Gastroesophageal sphincter (tissue), 4 donors: ENCODE results near the gene ARMC2. TPM values are rescaled to one million over a fixed set of nuclear protein-coding genes. Genes with fewer than 3 reads are reported as not detected.
"Not testable (repeated sequence)": the region's sequence is repeated elsewhere in the genome, so short reads cannot be mapped to it uniquely, and the experiment has no call there.

Experiments used
- ATAC-seq: fragments of 150-250 bp; one replicate; pipeline ENCODE4 v1.9.1; 2016; ENCODE audit warnings: mild to moderate bottlenecking, moderate library complexity
- H3K27ac ChIP-seq, 4 donors: fragments of 200-600 bp; sonication (generic) in 3 of 4; 1 replicate in 3 of 4; 2 replicates in 1 of 4; pipeline ENCODE4 v1.5.1; 2016 to 2019
- H3K27me3 ChIP-seq: fragments of 200-600 bp; sonication (generic); one replicate; pipeline ENCODE4 v1.5.1; 2019
- H3K36me3 ChIP-seq, 2 donors: fragments of 200-600 bp; sonication (generic); one replicate each; pipeline ENCODE4 v1.5.1; 2019; ENCODE audit warnings: control low read depth in 1 of 2
- H3K4me1 ChIP-seq, 3 donors: fragments of 200-600 bp; sonication (generic); 1 replicate in 2 of 3; 2 replicates in 1 of 3; pipeline ENCODE4 v1.5.1; 2016 to 2019; ENCODE audit warnings: control low read depth in 2 of 3
- H3K4me3 ChIP-seq, 2 donors: fragments of 200-600 bp; sonication (generic); one replicate each; pipeline ENCODE4 v1.5.1; 2019; ENCODE audit warnings: mild to moderate bottlenecking in 1 of 2, moderate library complexity in 1 of 2
- H3K9me3 ChIP-seq, 3 donors: fragments of 200-600 bp; sonication (generic); one replicate each; pipeline ENCODE4 v1.5.1; 2017 to 2019; ENCODE audit warnings: control low read depth in 2 of 3
- EP300 ChIP-seq: sonication (generic); formaldehyde crosslinking; IDR thresholded peaks from one replicate; pipeline ENCODE4 v1.6.1; 2017; ENCODE audit warnings: antibody characterized with exemption, mild to moderate bottlenecking
- POLR2A ChIP-seq, 2 donors: fragments of 450-650 bp; IDR thresholded peaks; one replicate each; pipeline ENCODE4 v1.6.1; 2017; ENCODE audit warnings: antibody characterized with exemption in 2 of 2, mild to moderate bottlenecking in 2 of 2, moderate library complexity in 1 of 2
- POLR2AphosphoS5 ChIP-seq: sonication (generic); formaldehyde crosslinking; IDR thresholded peaks from one replicate; pipeline ENCODE4 v1.6.1; 2017; ENCODE audit warnings: antibody characterized with exemption
- WGBS, 2 donors: methylation state at CpG; one replicate each; pipeline ENCODE4 v1.1.5; 2018; ENCODE audit warnings: low coverage in 1 of 2; 5-methylcytosine and 5-hydroxymethylcytosine counted together
- total RNA-seq, 4 donors: library from RNA; depleted of rRNA; stranded (reverse); fragments of >200 nt; gene quantifications; one replicate each; pipeline ENCODE4 v1.1.0, GENCODE V29; 2016
- TF ChIP-seq, protein P1 (sequence below), 4 experiments: fragments of 200-600 bp in 2 of 4; fragments of 450-650 bp in 2 of 4; sonication (generic) in 1 of 4; IDR thresholded peaks; one replicate each; pipeline ENCODE4 v1.5.1; 2017 to 2019; ENCODE audit warnings: antibody characterized with exemption in 4 of 4, mild to moderate bottlenecking in 2 of 4, moderate library complexity in 2 of 4

The ARMC2 gene
- total RNA-seq, 4 donors from 2014 or later, result 2.8 to 3.9 (median 3.5) TPM

DNA sequence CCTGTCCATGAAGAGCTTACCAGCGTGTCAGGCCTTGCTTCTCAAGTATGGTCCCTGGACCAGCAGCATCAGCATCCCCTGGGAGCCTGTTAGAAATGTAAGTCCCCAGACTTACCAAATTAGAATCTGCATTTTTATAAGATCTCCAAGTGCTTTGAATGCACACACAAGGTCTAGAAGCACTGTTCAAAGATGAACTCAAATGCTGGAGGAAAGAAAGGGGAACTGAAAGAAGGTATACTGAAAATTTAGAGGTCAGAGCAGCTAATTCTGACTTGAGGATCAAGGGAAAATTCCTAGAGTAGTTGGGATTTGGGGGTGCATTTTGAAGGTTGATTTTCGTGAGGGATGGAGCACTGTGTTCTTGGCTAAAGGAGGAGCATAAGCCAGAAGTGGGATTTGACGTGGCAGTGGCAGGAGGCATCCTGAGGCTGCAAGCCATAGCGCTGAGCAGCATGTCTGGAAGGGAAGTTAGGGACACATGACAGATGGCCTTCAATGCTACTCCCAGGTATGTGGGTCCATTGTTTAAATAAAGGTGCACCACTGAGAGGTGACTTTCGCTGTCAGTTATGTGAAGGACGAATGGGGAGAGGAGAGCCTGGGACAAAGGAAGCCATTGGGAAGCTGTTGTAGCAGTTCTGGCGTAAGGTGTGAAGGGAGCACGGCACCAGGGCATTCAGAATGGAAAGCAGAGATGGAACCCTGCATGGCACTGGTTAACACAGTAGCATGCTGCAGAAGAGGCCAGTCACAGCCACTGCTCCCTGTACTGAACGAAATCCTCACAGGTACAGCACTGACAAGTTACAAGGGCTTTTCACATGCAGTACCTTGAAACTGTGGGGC is 36.2 kb downstream of the ARMC2 start:
- Histone ChIP-seq H3K27ac (no peak overlapping the region), H3K4me1 (no peaks in the 10 kb centered on the region), H3K4me3 (no peak overlapping the region), H3K36me3 (peaks cover 0 to 17% of the 10 kb centered on the region in 2 donors), H3K9me3 (peaks cover 0 to 6% (median 0%) of the 10 kb centered on the region in 3 donors), H3K27me3 (no peaks in the 10 kb centered on the region)
- no peak for ATAC-seq
- WGBS, 2 donors, result 78 to 86% methylated on average over 4 to 9 of the region's 9 CpGs
- TF ChIP-seq EP300 (no peak), POLR2A (IDR thresholded peaks at IDR 0.05) (no peak), POLR2AphosphoS5 (no peak)
- TF ChIP-seq, protein P1, sequence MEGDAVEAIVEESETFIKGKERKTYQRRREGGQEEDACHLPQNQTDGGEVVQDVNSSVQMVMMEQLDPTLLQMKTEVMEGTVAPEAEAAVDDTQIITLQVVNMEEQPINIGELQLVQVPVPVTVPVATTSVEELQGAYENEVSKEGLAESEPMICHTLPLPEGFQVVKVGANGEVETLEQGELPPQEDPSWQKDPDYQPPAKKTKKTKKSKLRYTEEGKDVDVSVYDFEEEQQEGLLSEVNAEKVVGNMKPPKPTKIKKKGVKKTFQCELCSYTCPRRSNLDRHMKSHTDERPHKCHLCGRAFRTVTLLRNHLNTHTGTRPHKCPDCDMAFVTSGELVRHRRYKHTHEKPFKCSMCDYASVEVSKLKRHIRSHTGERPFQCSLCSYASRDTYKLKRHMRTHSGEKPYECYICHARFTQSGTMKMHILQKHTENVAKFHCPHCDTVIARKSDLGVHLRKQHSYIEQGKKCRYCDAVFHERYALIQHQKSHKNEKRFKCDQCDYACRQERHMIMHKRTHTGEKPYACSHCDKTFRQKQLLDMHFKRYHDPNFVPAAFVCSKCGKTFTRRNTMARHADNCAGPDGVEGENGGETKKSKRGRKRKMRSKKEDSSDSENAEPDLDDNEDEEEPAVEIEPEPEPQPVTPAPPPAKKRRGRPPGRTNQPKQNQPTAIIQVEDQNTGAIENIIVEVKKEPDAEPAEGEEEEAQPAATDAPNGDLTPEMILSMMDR (IDR thresholded peaks at IDR 0.05), result no peak

DNA sequence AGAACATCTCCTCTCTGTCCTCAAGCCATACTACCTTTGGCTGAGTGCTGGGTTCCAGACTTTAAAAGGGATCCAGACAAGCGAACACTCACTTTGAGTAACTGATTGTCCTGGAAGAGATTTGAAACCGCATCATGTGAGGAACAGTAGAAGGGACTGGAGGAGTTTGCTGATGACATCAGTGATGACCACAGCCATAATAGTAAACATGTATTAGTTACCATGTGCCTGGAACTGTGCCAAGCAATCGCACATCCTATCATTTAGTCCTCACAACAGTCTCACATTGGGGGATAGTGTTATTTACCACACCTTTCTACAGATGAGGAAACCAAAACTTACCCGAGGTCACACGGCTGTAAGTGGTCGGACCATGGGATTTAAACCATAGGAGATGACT is 39.8 kb downstream of the ARMC2 start:
- H3K9me3 ChIP-seq, result peaks cover 0 to under 1% (median 0%) of the 10 kb centered on the region in 3 donors
- 81 to 96% methylated on average over 5 to 6 of the region's 6 CpGs for WGBS, 2 donors
- no peak overlapping the region for H3K4me3 ChIP-seq
- H3K36me3 ChIP-seq, result peaks cover 0 to 8% of the 10 kb centered on the region in 2 donors
- TF ChIP-seq, protein P1 (IDR thresholded peaks at IDR 0.05), result no peak
- TF ChIP-seq EP300 (no peak), POLR2AphosphoS5 (no peak), POLR2A (IDR thresholded peaks at IDR 0.05) (no peak)
- ATAC-seq, result no peak
- H3K27ac ChIP-seq, result no peak overlapping the region
- H3K4me1 ChIP-seq, result peaks cover 0 to 6% (median 0%) of the 10 kb centered on the region in 3 donors
- H3K27me3 ChIP-seq, result no peaks in the 10 kb centered on the region

DNA sequence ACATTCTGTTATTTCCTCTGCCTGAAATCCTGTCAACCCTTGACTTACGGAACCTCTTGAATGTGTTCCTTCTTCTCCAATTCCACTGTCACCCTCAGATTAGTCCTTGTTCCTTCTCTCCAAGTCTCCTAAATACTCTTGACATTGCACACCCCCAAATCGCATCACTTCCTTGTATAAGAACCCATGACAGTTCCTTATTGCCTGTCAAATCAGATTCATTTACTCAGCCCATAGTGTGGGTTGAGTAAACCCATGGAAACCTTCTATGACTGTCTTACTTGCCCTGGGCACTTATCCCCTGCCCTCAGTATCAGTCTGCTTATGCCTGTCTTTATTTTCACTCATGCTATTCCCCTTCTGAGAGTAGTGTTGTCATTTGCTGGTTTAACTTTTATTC is 40.5 kb downstream of the ARMC2 start:
- Histone ChIP-seq H3K27me3 (no peaks in the 10 kb centered on the region), H3K27ac (no peak overlapping the region), H3K36me3 (peaks cover 0 to 8% of the 10 kb centered on the region in 2 donors), H3K9me3 (no peaks in the 10 kb centered on the region), H3K4me3 (no peak overlapping the region), H3K4me1 (peaks cover 0 to 13% (median 0%) of the 10 kb centered on the region in 3 donors)
- ATAC-seq, result peak; percentile 25
- TF ChIP-seq POLR2AphosphoS5 (no peak), POLR2A (IDR thresholded peaks at IDR 0.05) (no peak), EP300 (no peak)
- TF ChIP-seq, protein P1 (IDR thresholded peaks at IDR 0.05), result no peak
- WGBS, 2 donors, result 92 to 100% methylated on average over 2 of the region's 2 CpGs

DNA sequence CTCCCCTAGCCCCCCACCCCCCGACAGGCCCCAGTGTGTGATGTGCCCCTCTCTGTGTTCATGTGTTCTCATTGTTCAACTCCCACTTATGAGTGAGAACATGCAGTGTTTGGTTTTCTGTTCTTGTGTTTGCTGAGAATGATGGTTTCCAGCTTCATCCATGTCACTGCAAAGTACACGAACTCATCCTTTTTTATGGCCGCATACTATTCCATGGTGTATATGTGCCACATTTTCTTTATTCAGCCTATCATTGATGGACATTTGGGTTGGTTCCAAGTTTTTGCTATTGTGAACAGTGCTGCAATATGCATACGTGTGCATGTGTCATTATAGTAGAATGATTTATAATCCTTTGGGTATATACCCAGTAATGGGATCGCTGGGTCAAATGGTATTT is 42.7 kb downstream of the ARMC2 start:
- not testable (repeated sequence) for ATAC-seq, H3K36me3 ChIP-seq, H3K27ac ChIP-seq, H3K27me3 ChIP-seq, H3K4me3 ChIP-seq, H3K9me3 ChIP-seq
- WGBS, 2 donors, result 96 to 100% methylated on average over 3 to 5 of the region's 5 CpGs
- peaks cover 0 to 19% (median 0%) of the 10 kb centered on the region in 3 donors for H3K4me1 ChIP-seq

DNA sequence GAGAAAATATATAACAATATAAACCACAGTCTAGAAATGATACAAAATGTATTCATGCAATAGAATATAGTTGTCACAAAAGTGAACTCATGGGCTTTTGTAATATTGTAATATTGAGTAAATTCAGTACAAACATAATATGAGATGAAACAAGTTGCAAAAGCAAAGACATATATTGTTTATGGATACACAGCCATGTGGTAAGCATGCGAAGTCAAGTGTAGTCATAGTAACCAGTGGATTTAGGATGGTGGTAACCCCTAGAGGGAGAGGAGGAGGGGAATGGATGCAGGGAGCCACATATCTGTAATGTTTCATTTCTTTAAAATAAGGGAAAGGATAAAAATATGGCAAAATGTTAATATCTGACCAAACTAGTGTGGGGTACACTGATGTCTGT is 47.3 kb downstream of the ARMC2 start:
- 100% methylated on average over 1 of the region's 1 CpG for WGBS, 2 donors
- H3K36me3 ChIP-seq, result peaks cover 0 to 5% of the 10 kb centered on the region in 2 donors
- H3K4me3 ChIP-seq, result no peak overlapping the region
- H3K27me3 ChIP-seq, result no peaks in the 10 kb centered on the region
- H3K27ac ChIP-seq, result peak overlapping the region in 3 of 4 donors; percentile 28 to 64 (median 46)
- ATAC-seq, result no peak
- peaks cover 0 to 32% (median 0%) of the 10 kb centered on the region in 3 donors for H3K4me1 ChIP-seq
- no peak for TF ChIP-seq EP300
- no peak for TF ChIP-seq POLR2A (IDR thresholded peaks at IDR 0.05)
- TF ChIP-seq POLR2AphosphoS5, result no peak
- TF ChIP-seq, protein P1 (IDR thresholded peaks at IDR 0.05), result no peak
- no peaks in the 10 kb centered on the region for H3K9me3 ChIP-seq
